Skeletal muscle tissue (tissue), 4 donors: ENCODE measurements around the gene CCDC57. TPM values are rescaled to one million over a fixed set of nuclear protein-coding genes. Genes with fewer than 3 reads are reported as not detected.

Experiments
- H3K27ac ChIP-seq: one replicate; pipeline ENCODE4 v1.7.0; 2013; ENCODE audit warnings: mild to moderate bottlenecking, low read depth, low read length, inconsistent platforms
- H3K27me3 ChIP-seq, 3 donors: one replicate each; pipeline ENCODE4 v1.7.0; 2013; ENCODE audit warnings: low read length in 3 of 3; ENCODE audit not compliant: control insufficient read depth in 3 of 3, insufficient read depth in 3 of 3
- H3K36me3 ChIP-seq, 3 donors: one replicate each; pipeline ENCODE4 v1.7.0; 2013; ENCODE audit warnings: low read length in 3 of 3; ENCODE audit not compliant: control insufficient read depth in 3 of 3, insufficient read depth in 3 of 3
- H3K4me1 ChIP-seq, 3 donors: one replicate each; pipeline ENCODE4 v1.7.0; 2013; ENCODE audit warnings: low read length in 3 of 3, mild to moderate bottlenecking in 3 of 3; ENCODE audit not compliant: control insufficient read depth in 3 of 3, insufficient read depth in 3 of 3
- H3K4me3 ChIP-seq, 3 donors: one replicate each; pipeline ENCODE4 v1.7.0; 2013; ENCODE audit warnings: low read length in 3 of 3
- H3K9ac ChIP-seq, 3 donors: one replicate each; pipeline ENCODE4 v1.7.0; 2013; ENCODE audit warnings: low read length in 3 of 3, mild to moderate bottlenecking in 3 of 3, moderate library complexity in 2 of 3, low read depth in 1 of 3
- H3K9me3 ChIP-seq, 3 donors: one replicate each; pipeline ENCODE4 v1.7.0; 2013; ENCODE audit warnings: low read length in 3 of 3; ENCODE audit not compliant: control insufficient read depth in 3 of 3
- total RNA-seq: library from RNA; depleted of rRNA; stranded (reverse); fragments of >200 nt; gene quantifications from one replicate; pipeline ENCODE4 v1.2.3, GENCODE V29; 2014
- donor health status: Osteomylitis.

Gene CCDC57
- total RNA-seq, 1 donor from 2014 or later: 11.5 TPM

DNA sequence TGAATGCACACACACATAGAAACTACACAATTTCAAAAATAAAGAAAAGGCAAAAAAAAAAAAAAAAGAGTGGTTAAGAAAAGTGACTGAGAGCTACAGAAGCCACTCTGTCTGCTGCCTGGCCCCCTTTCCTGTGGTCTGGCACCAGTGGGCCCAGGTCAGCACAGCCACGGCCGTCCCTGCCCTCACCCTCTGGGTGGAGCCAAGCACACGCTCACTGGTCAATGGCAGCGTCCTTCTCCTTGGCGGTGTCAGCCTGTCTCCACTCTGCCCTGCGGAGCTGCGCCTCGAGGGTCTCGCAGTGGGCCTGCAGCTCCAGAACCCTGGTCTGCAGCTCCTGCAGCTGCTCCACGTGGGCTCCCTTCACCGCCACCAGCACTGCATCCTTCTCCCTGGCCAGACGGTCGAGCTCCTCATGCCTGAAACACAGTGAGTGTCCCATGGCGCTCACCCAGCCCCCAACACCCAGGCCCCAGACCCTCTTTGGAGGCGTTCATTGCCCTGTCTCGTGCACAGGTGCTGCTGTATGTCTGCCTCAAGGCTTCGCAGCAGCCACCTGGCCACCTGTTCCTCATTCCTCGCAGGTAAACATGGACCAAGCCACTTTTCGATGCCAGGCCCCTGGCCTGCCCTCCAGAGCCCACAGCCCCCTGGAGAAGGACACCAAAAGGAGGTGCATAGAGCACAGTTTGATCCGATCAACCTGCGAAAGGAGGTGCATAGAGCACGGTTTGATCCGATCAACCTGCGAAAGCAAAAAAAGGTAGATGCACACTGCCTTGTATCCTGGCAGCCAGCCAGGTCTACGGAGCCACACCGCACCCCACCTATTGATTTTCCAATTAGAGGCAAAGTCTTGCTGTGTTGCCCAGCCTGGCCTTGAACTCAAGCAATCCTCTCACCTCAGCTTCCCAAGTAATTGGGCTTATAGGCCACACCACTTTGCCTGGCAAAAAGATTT lies 24.4 kb downstream of the CCDC57 start:
- no peak overlapping the region for H3K9ac ChIP-seq
- H3K4me3 ChIP-seq: no peak overlapping the region
- no peaks in the 10 kb centered on the region for H3K27me3 ChIP-seq
- H3K9me3 ChIP-seq: no peaks in the 10 kb centered on the region
- H3K27ac ChIP-seq: no peak overlapping the region
- no peaks in the 10 kb centered on the region for H3K4me1 ChIP-seq
- H3K36me3 ChIP-seq: peaks cover 17 to 23% (median 22%) of the 10 kb centered on the region in 3 donors

DNA sequence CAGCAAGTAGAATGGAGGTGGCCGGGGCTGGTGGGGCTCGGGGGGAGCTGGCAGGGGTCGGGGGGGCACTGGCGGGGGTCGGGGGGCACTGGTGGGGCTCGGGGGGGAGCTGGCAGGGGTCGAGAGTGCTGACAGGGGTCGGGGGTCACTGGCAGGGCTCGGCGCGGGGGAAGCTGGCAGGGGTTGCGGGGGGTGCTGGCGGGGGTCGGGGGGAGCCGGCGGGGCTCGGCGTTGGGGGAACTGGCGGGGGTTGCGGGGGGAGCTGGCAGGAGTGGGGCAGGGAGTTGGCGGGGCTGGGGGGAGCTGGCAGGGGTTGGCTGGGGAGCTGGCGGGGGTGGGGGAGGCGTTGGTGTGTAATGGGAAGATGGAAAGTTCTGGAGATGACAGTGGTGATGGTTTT lies 25.1 kb downstream of the CCDC57 start:
- Histone ChIP-seq H3K27me3 (no peaks in the 10 kb centered on the region), H3K27ac (no peak overlapping the region), H3K9me3 (no peaks in the 10 kb centered on the region), H3K36me3 (peaks cover 17 to 27% (median 21%) of the 10 kb centered on the region in 3 donors), H3K4me3 (no peak overlapping the region), H3K4me1 (no peaks in the 10 kb centered on the region), H3K9ac (no peak overlapping the region)

DNA sequence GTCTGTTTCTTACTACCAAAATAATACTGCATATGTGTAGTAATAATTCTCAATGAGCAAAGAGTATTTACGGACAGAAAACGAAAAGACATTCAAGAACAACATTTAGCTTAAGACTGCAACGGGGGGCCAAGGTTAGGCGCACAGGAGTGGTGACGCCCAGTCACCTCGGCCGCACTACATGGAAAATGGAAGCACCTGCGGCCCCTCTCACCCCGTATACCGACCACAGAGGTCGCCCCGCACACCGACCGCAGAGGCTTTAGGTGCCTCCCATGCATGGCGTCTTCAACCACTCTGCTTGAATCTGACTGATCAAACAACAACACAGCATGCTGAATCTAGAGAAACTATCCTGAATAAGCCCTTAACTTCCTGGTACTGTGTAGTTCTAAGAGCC lies 26.4 kb downstream of the CCDC57 start:
- Histone ChIP-seq H3K4me1 (no peaks in the 10 kb centered on the region), H3K9me3 (no peaks in the 10 kb centered on the region), H3K4me3 (no peak overlapping the region), H3K36me3 (peaks cover 17 to 24% (median 17%) of the 10 kb centered on the region in 3 donors), H3K27me3 (no peaks in the 10 kb centered on the region), H3K27ac (no peak overlapping the region), H3K9ac (no peak overlapping the region)

DNA sequence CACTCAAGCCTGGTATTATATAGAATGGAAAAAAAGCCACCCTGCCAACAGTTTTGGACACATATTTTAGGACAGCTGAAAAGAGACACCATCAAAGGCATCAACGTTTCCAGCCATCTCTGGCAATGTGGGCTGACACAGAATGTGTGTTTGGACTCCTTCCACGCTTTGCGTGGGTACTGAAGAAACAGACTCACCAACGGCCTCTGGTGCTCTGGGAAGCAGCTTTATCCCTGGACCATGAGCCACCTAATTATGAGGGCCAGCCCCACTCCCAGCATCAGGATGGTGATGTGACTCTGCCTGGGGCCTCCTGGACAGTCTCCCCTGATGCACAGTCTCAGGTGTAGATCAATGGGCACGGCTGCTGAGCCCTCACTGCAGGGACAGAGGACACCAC lies 27.9 kb downstream of the CCDC57 start:
- Histone ChIP-seq H3K4me3 (no peak overlapping the region), H3K36me3 (peaks cover 17 to 23% (median 18%) of the 10 kb centered on the region in 3 donors), H3K9ac (no peak overlapping the region), H3K4me1 (no peaks in the 10 kb centered on the region), H3K9me3 (no peaks in the 10 kb centered on the region), H3K27ac (no peak overlapping the region), H3K27me3 (no peaks in the 10 kb centered on the region)

DNA sequence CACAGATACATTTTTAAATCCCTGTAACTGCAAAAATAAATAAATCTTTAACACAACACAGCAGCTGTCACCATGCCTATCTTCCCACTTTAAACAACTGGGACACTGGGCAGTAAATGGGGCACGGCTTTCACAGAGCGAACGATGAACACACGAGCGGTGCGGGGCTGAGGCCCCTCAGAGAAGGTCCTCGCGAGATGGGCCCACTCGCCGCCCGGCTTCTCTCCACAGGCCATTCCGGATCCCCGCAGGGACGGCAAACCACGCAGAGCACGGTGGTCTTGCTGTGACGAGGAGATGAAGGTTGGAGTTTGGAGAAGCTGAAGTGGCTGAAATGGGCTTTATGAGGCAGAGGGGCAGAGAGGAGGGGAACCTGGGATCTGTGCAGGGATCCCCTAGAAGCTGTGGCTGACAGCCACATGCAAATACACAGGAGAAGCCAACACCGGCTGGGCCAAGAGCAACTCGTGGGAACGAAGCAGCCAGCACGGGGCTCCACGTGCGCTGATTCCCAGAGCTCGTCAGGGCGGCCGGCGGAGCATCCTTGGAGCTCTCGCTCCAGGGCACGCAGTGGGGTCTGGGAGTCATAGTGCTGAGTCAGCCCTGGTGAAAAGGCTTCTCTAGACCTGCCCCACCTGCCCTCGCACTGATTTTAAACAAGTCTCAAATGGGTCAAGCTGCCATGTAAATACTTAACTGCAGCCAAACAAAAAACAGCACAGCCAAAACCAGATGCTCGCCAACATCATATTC lies 31.7 kb downstream of the CCDC57 start:
- no peak overlapping the region for H3K9ac ChIP-seq
- no peaks in the 10 kb centered on the region for H3K9me3 ChIP-seq
- no peak overlapping the region for H3K27ac ChIP-seq
- no peak overlapping the region for H3K4me3 ChIP-seq
- H3K4me1 ChIP-seq: no peaks in the 10 kb centered on the region
- H3K27me3 ChIP-seq: no peaks in the 10 kb centered on the region
- H3K36me3 ChIP-seq: peaks cover 18 to 26% (median 23%) of the 10 kb centered on the region in 3 donors

DNA sequence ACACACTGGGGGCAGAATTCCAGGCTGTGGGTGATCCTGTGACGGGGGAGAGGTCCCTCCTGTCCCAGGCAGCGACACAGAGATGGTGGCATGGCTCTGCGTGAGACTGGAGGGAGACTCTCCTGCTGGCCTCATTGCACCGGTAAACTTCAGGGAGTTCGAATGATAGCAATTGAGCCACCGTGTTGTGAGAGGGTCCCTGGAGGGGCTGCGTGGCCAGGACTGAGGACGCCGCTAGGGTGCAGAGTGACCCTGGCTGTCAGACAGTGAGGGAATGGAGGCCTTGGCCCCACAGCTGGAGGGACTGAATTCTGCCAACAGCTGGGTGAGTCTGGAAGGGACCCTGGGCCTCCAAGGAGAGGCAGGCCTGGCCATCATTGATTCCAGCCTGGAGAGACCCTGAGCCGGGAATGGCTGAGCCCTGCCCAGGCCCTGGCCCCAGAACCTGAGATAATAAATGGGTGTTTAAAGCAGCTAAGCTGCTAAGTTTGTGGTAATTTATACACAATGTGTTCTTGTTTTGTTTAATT lies 32.6 kb downstream of the CCDC57 start:
- no peaks in the 10 kb centered on the region for H3K4me1 ChIP-seq
- no peak overlapping the region for H3K9ac ChIP-seq
- no peaks in the 10 kb centered on the region for H3K9me3 ChIP-seq
- no peak overlapping the region for H3K27ac ChIP-seq
- no peaks in the 10 kb centered on the region for H3K27me3 ChIP-seq
- H3K36me3 ChIP-seq: peaks cover 18 to 24% (median 22%) of the 10 kb centered on the region in 3 donors
- no peak overlapping the region for H3K4me3 ChIP-seq

DNA sequence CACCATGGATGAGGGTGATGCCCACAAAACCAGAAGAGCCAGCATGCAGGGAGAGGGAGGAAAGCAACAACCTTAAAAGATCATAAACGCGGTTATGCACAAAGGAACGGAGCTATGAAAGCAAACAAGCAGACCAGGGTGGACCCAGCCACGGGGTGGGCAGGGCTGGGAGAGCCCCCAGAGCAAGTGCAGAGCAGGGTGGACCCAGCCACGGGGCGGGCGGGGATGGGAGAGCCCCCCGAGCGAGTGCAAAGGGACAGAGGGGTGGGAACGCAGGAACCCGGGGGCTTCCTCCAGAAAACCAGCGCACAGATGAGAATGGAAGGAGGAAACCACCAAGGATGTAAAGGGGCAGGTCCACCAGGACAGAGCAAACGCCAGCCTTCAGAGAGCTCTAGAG lies 33.2 kb downstream of the CCDC57 start:
- no peaks in the 10 kb centered on the region for H3K27me3 ChIP-seq
- no peaks in the 10 kb centered on the region for H3K4me1 ChIP-seq
- no peak overlapping the region for H3K4me3 ChIP-seq
- H3K36me3 ChIP-seq: peaks cover 13 to 18% (median 16%) of the 10 kb centered on the region in 3 donors
- no peak overlapping the region for H3K27ac ChIP-seq
- H3K9ac ChIP-seq: no peak overlapping the region
- H3K9me3 ChIP-seq: no peaks in the 10 kb centered on the region

DNA sequence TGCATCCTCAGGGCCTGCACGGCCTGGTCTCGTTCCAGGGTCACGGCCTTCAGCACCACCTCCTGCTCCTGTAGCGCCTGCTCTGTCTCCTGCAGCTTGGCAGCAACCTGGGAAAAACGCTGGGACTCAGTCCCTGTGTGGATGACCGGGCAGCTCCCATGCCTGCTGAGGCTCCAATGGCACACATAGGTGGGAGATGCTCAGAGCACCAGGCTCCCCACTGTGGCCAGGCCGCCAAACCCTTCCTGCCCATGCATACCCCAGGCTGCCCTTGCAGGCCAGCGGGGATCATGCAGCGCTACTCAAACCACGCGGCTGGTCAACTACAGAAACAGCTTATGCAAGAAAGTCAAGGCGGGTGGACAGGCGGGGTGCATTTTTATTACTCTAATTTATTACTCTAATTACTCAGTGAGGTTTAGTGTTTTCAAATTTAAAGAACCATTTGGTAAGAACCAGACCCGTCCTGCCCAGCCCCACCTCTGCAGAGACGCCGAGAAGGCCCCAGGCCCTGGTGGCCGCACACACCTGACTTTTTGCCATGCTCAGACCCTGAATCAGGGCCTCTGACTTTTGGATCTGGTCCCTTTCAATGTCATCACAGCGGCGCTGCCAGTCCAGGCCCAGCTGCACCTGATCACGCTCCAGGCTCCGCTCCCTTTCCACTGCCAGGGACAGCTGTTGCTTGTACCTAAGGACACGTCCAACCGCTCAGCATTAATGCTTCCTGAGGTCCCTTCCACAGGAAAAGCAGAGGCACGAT lies 34.0 kb downstream of the CCDC57 start:
- H3K4me3 ChIP-seq: no peak overlapping the region
- no peaks in the 10 kb centered on the region for H3K9me3 ChIP-seq
- no peak overlapping the region for H3K9ac ChIP-seq
- H3K27ac ChIP-seq: no peak overlapping the region
- no peaks in the 10 kb centered on the region for H3K4me1 ChIP-seq
- no peaks in the 10 kb centered on the region for H3K27me3 ChIP-seq
- H3K36me3 ChIP-seq: peaks cover 10 to 19% (median 15%) of the 10 kb centered on the region in 3 donors

DNA sequence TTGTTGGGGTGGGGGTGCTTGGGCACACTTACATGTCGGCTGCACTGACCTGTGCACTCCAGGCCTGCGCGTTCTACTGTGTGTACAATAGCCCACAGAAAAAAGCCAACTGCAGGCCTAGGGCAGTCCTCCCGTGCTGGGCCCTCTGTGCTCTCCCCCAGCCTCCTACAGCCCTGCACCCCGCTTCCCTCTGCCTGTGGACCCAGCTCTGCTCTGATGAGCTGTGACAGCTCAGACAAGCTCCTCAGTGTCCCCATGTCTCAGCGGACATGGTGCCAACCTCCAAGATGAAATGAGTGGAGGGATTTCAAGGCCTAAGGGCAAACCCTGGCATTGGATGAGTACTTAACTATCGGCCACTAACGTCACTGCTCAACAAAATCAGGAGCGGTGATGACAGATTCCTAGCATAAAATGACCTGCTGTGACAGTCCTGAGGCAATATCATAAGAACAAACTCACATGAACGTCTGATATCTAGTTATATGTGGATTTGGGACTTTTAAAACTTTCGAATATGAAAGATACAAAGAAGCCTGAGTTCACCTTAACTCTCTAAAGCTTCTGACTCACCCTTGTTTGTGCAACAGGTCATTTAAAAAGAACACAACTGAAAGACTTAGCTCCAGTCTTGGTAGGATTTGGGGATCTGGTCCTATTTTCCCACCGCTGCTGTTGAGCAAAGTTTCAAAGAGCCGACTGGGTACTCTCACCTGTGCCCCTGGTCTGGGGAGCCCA lies 34.7 kb downstream of the CCDC57 start:
- Histone ChIP-seq H3K9ac (no peak overlapping the region), H3K27me3 (no peaks in the 10 kb centered on the region), H3K27ac (no peak overlapping the region), H3K4me1 (no peaks in the 10 kb centered on the region), H3K36me3 (peaks cover 6 to 19% (median 11%) of the 10 kb centered on the region in 3 donors), H3K4me3 (no peak overlapping the region), H3K9me3 (no peaks in the 10 kb centered on the region)
